Lower leg skin (tissue), 4 donors: ENCODE measurements around the gene FLII. TPM values are rescaled to one million over a fixed set of nuclear protein-coding genes. Genes with fewer than 3 reads are reported as not detected.

Experiments
- DNase-seq, 2 donors: peaks; one replicate each; pipeline ENCODE4 v3.0.0-alpha.2; 2019; ENCODE audit warnings: low spot score in 2 of 2
- H3K4me3 ChIP-seq: fragments of 200-600 bp; sonication (generic); 2 replicates; pipeline ENCODE4 v1.5.1; 2017; ENCODE audit warnings: mild to moderate bottlenecking, low read depth; ENCODE audit not compliant: poor library complexity, severe bottlenecking
- POLR2A ChIP-seq, 2 donors: fragments of 450-650 bp; IDR thresholded peaks; one replicate each; pipeline ENCODE4 v1.6.1; 2016 to 2017; ENCODE audit warnings: antibody characterized with exemption in 2 of 2, mild to moderate bottlenecking in 1 of 2, moderate library complexity in 1 of 2
- WGBS, 2 donors: methylation state at CpG; one replicate each; pipeline ENCODE4 v1.1.5; 2018; 5-methylcytosine and 5-hydroxymethylcytosine counted together
- intact Hi-C: fragments of 100-400 bp; cut with DNase I; formaldehyde crosslinking; loops from one replicate; pipeline ENCODE4 v1.15.0; 2023; ENCODE audit warnings: low total_unique reads
- total RNA-seq, 4 donors: library from RNA; depleted of rRNA; stranded (reverse); fragments of >200 nt; gene quantifications; one replicate each; pipeline ENCODE4 v1.1.0, GENCODE V29; 2016
- TF ChIP-seq, protein P1 (sequence below), 3 donors: fragments of 450-650 bp; IDR thresholded peaks; one replicate each; pipeline ENCODE4 v1.5.1; 2016; ENCODE audit warnings: antibody characterized with exemption in 3 of 3, mild to moderate bottlenecking in 3 of 3, moderate library complexity in 2 of 3

The FLII gene
- total RNA-seq, 4 donors from 2014 or later: 202 to 292 (median 238) TPM

GRCh38 chr17:18267927-18268711, 9.6 kb upstream of the FLII start:
- intact Hi-C loops: no loop called here
- TF ChIP-seq POLR2A (IDR thresholded peaks at IDR 0.05): no peak
- TF ChIP-seq, protein P1, sequence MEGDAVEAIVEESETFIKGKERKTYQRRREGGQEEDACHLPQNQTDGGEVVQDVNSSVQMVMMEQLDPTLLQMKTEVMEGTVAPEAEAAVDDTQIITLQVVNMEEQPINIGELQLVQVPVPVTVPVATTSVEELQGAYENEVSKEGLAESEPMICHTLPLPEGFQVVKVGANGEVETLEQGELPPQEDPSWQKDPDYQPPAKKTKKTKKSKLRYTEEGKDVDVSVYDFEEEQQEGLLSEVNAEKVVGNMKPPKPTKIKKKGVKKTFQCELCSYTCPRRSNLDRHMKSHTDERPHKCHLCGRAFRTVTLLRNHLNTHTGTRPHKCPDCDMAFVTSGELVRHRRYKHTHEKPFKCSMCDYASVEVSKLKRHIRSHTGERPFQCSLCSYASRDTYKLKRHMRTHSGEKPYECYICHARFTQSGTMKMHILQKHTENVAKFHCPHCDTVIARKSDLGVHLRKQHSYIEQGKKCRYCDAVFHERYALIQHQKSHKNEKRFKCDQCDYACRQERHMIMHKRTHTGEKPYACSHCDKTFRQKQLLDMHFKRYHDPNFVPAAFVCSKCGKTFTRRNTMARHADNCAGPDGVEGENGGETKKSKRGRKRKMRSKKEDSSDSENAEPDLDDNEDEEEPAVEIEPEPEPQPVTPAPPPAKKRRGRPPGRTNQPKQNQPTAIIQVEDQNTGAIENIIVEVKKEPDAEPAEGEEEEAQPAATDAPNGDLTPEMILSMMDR (IDR thresholded peaks at IDR 0.05): no peak
- no peak overlapping the region for H3K4me3 ChIP-seq
- no peak for DNase-seq
- 49 to 56% methylated on average over 13 to 14 of the region's 14 CpGs for WGBS, 2 donors

GRCh38 chr17:18267366-18267765, 8.8 kb upstream of the FLII start:
- no peak for DNase-seq
- H3K4me3 ChIP-seq: no peak overlapping the region
- TF ChIP-seq POLR2A (IDR thresholded peaks at IDR 0.05): no peak
- TF ChIP-seq, protein P1 (IDR thresholded peaks at IDR 0.05): no peak
- intact Hi-C loops: no loop called here
- WGBS, 2 donors: 76 to 85% methylated on average over 10 of the region's 10 CpGs

- no peak for DNase-seq
- 91 to 92% methylated on average over 25 to 30 of the region's 50 CpGs for WGBS, 2 donors
- TF ChIP-seq POLR2A (IDR thresholded peaks at IDR 0.05): no peak
- TF ChIP-seq, protein P1 (IDR thresholded peaks at IDR 0.05): no peak
- H3K4me3 ChIP-seq: no peak overlapping the region
- intact Hi-C loops: no loop called here
These were observed 5.5 kb upstream of the FLII start for GRCh38 chr17:18263885-18264682.

- DNase-seq: no peak
- no peak overlapping the region for H3K4me3 ChIP-seq
- intact Hi-C loops: no loop called here
- WGBS, 2 donors: 75 to 92% methylated on average over 5 to 6 of the region's 12 CpGs
- TF ChIP-seq POLR2A (IDR thresholded peaks at IDR 0.05): no peak
- TF ChIP-seq, protein P1 (IDR thresholded peaks at IDR 0.05): no peak
These were observed 4.1 kb upstream of the FLII start for GRCh38 chr17:18262641-18263040.

DNA sequence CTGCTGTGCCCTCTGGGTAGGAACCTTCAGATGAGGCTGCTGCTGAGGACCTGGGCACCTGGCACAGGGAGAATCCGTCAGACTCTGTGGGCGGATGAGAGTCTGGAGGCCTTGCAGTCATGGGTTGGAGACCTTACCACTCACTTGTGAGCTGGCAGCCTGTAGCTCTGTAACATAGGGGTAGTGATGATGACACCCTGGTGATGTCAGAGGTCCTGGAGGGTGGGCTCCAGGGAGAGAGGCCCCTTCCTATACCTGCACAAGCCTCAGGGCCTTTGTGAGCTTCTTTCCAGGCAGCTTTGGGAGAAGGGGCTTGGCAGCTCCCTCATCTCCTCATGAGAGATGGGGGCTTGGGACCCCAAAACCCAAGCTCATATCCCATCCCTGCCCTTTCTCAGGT, 3.6 kb upstream of the FLII start:
- intact Hi-C loops: no loop called here
- DNase-seq: no peak
- no peak for TF ChIP-seq POLR2A (IDR thresholded peaks at IDR 0.05)
- TF ChIP-seq, protein P1 (IDR thresholded peaks at IDR 0.05): no peak
- WGBS, 2 donors: 60 to 64% methylated on average over 2 of the region's 2 CpGs
- H3K4me3 ChIP-seq: no peak overlapping the region
